ENCODE results near the gene HBA1.
"Not testable (repeated sequence)": the region's sequence is repeated elsewhere in the genome, so short reads cannot be mapped to it uniquely, and the experiment has no call there.

GRCh38 chr16:160242-160641 is 16.2 kb upstream of the HBA1 start:
- TF ChIP-seq, protein P1, sequence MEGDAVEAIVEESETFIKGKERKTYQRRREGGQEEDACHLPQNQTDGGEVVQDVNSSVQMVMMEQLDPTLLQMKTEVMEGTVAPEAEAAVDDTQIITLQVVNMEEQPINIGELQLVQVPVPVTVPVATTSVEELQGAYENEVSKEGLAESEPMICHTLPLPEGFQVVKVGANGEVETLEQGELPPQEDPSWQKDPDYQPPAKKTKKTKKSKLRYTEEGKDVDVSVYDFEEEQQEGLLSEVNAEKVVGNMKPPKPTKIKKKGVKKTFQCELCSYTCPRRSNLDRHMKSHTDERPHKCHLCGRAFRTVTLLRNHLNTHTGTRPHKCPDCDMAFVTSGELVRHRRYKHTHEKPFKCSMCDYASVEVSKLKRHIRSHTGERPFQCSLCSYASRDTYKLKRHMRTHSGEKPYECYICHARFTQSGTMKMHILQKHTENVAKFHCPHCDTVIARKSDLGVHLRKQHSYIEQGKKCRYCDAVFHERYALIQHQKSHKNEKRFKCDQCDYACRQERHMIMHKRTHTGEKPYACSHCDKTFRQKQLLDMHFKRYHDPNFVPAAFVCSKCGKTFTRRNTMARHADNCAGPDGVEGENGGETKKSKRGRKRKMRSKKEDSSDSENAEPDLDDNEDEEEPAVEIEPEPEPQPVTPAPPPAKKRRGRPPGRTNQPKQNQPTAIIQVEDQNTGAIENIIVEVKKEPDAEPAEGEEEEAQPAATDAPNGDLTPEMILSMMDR (IDR thresholded peaks at IDR 0.05), result not testable (repeated sequence)
- TF ChIP-seq POLR2AphosphoS5 (IDR thresholded peaks at IDR 0.05), result not testable (repeated sequence)
